Caco-2 (cell line): ENCODE data around the gene NCLN. TPM values are rescaled to one million over a fixed set of nuclear protein-coding genes. Genes with fewer than 3 reads are reported as not detected.

ENCODE experiments used
- BruUV-seq: library from RNA; stranded (reverse); fragments of 400-500 nt; replicated peaks from 2 replicates; lab custom pipeline; 2021; lab: Mats Ljungman, UMichigan
- CTCF ChIA-PET: fragments of 300-600 bp; sonication (Branson Sonifier 250); formaldehyde crosslinking; loops from one replicate; lab custom pipeline; 2022; ENCODE audit warnings: antibody characterized with exemption; lab: Charles Lee
- POLR2A ChIA-PET: fragments of 300-600 bp; sonication (Branson Sonifier 250); formaldehyde crosslinking; loops from one replicate; lab custom pipeline; 2022; ENCODE audit warnings: antibody characterized with exemption; lab: Charles Lee
- DNase-seq, 2 experiments: peaks; one replicate each; pipeline versions ENCODE4 v3.0.0 to v3.0.0-alpha.2; 2020 to 2022
- H3K27me3 ChIP-seq: replicated peaks from 2 replicates; pipeline ENCODE4 v1.6.0; 2011; ENCODE audit warnings: low read length; ENCODE audit not compliant: control insufficient read depth, insufficient read depth
- H3K36me3 ChIP-seq: 2 replicates; pipeline ENCODE4 v1.5.1; 2011; ENCODE audit warnings: low read length; ENCODE audit not compliant: control insufficient read depth, insufficient read depth
- H3K4me1 ChIP-seq: fragments of 250-450 bp; sonication (Bioruptor Pico); 2 replicates; pipeline ENCODE4 v1.5.1; 2020; ENCODE audit warnings: mild to moderate bottlenecking
- H3K4me3 ChIP-seq: 2 replicates; pipeline ENCODE4 v1.5.1; 2011; ENCODE audit warnings: low read depth, mild to moderate bottlenecking, control low read depth, low read length
- H3K9me3 ChIP-seq: fragments of 250-450 bp; sonication (Bioruptor Pico); 2 replicates; pipeline ENCODE4 v1.5.1; 2020; ENCODE audit warnings: mild to moderate bottlenecking, moderate library complexity
- H3K27ac Mint-ChIP-seq: one replicate; pipeline ENCODE4 v1.8.0; 2022; ENCODE audit warnings: mixed read lengths; ENCODE audit not compliant: unreplicated experiment
- H3K27me3 Mint-ChIP-seq: one replicate; pipeline ENCODE4 v1.8.0; 2022; ENCODE audit warnings: mixed read lengths; ENCODE audit not compliant: insufficient read depth, unreplicated experiment
- H3K36me3 Mint-ChIP-seq: one replicate; pipeline ENCODE4 v1.8.0; 2022; ENCODE audit warnings: mild to moderate bottlenecking, mixed read lengths; ENCODE audit not compliant: insufficient read depth, unreplicated experiment
- H3K4me1 Mint-ChIP-seq: one replicate; pipeline ENCODE4 v1.8.0; 2022; ENCODE audit warnings: low read depth, mixed read lengths; ENCODE audit not compliant: unreplicated experiment
- H3K4me3 Mint-ChIP-seq: one replicate; pipeline ENCODE4 v1.8.0; 2022; ENCODE audit warnings: mild to moderate bottlenecking, moderate library complexity, mixed read lengths; ENCODE audit not compliant: unreplicated experiment
- H3K9me3 Mint-ChIP-seq: one replicate; pipeline ENCODE4 v1.8.0; 2022; ENCODE audit warnings: mixed read lengths; ENCODE audit not compliant: unreplicated experiment
- intact Hi-C: fragments of 100-400 bp; cut with micrococcal nuclease; formaldehyde crosslinking; loops from one replicate; pipeline ENCODE4 v1.10.0; 2022; ENCODE audit not compliant: unreplicated experiment
- total RNA-seq: library from RNA; stranded (reverse); gene quantifications from 2 replicates; pipeline ENCODE4 v1.2.3, GENCODE V29; 2022
- TF ChIP-seq, protein P1 (sequence below), 2 experiments: fragments of 200-600 bp in 1 of 2; IDR thresholded peaks; 1 replicate in 1 of 2; 2 replicates in 1 of 2; pipeline versions ENCODE4 v1.5.1 to v1.8.0; 2011 to 2022; ENCODE audit warnings: antibody characterized with exemption in 1 of 2, control low read depth in 1 of 2, inconsistent platforms in 1 of 2, low read depth in 1 of 2, low read length in 1 of 2, mild to moderate bottlenecking in 1 of 2, moderate library complexity in 1 of 2; ENCODE audit not compliant: insufficient read depth in 1 of 2, severe bottlenecking in 1 of 2, unreplicated experiment in 1 of 2

NCLN gene
- total RNA-seq, 1 experiment from 2014 or later, result 87.3 TPM

DNA sequence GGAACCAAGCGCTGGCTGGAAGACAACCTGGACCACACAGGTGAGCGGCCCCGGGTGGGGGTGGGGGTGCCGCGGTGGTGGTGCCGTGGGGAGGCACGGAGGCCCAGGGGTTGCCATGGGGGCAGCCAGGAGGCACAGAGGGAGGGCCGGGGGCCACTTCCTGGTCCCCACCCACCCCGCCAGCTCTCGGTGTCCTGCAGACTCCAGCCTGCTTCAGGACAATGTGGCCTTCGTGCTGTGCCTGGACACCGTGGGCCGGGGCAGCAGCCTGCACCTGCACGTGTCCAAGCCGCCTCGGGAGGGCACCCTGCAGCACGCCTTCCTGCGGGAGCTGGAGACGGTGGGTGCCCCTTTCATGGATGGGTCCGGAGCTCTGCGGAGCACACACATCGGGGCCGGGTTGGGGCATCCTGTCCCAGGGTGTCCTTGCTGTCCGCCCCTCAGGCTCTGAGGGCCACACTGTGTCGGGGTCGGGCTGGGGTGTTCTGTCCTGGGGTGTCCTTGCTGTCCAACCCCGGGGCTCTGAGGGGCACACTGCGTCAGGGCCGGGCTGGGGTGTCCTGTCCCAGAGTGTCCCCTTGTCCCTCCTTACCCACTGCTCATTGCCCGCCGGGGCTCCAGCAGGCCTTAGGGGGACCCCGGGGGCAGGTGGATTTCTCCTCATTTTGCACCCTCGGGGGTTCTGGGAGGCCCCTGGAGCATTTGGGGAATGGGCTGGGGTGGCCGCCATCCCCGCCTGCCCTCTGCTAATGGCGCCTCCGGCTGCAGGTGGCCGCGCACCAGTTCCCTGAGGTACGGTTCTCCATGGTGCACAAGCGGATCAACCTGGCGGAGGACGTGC lies 18.3 kb downstream of the NCLN start:
- no TSS peak for BruUV-seq
- ChIA-PET POLR2A (no interaction called here), CTCF (no interaction called here)
- intact Hi-C loops, result no loop called here
- Mint-ChIP-seq H3K4me1 (no peaks in the 10 kb centered on the region), H3K27ac (no peak overlapping the region), H3K27me3 (no peaks in the 10 kb centered on the region), H3K36me3 (peaks cover 12% of the 10 kb centered on the region), H3K9me3 (no peaks in the 10 kb centered on the region), H3K4me3 (no peak overlapping the region)
- H3K4me3 ChIP-seq, result no peak overlapping the region
- H3K9me3 ChIP-seq, result no peaks in the 10 kb centered on the region
- no peak for DNase-seq
- H3K36me3 ChIP-seq, result no peaks in the 10 kb centered on the region
- H3K4me1 ChIP-seq, result no peaks in the 10 kb centered on the region
- TF ChIP-seq, protein P1, sequence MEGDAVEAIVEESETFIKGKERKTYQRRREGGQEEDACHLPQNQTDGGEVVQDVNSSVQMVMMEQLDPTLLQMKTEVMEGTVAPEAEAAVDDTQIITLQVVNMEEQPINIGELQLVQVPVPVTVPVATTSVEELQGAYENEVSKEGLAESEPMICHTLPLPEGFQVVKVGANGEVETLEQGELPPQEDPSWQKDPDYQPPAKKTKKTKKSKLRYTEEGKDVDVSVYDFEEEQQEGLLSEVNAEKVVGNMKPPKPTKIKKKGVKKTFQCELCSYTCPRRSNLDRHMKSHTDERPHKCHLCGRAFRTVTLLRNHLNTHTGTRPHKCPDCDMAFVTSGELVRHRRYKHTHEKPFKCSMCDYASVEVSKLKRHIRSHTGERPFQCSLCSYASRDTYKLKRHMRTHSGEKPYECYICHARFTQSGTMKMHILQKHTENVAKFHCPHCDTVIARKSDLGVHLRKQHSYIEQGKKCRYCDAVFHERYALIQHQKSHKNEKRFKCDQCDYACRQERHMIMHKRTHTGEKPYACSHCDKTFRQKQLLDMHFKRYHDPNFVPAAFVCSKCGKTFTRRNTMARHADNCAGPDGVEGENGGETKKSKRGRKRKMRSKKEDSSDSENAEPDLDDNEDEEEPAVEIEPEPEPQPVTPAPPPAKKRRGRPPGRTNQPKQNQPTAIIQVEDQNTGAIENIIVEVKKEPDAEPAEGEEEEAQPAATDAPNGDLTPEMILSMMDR (IDR thresholded peaks at IDR 0.05; ENCODE audit: insufficient read depth in 1 of 2, low read depth in 1 of 2, low read length in 1 of 2, severe bottlenecking in 1 of 2, unreplicated experiment in 1 of 2), result no peak
- H3K27me3 ChIP-seq, result no peaks in the 10 kb centered on the region

DNA sequence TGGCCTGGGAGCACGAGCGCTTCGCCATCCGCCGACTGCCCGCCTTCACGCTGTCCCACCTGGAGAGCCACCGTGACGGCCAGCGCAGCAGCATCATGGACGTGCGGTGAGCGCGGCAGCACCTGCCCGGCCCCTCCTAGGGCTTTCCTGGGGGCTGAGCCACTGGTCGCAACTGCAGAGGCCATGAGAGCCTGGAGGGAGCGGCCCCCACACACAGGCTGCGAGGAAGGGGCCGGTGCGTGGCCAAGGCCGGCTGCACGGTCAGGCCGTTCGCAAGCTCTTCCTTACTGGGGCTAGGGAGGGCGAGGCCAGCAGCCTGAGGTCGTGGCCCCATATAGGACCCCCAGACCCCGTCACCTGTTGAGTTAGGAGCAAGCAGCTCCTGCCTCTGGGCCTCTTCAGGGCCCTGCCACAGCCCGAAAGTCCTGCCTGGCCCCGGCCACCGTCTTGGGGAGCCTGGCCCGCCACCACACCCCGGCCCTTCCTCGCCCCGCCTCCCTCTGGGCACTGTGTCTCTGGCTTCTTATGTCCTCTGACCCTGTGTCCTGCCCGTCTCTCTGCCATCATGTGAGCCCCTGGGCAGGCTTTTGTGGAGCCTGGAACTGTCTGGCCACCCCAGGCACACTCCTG lies 19.0 kb downstream of the NCLN start:
- no peaks in the 10 kb centered on the region for H3K4me1 ChIP-seq
- TF ChIP-seq, protein P1 (IDR thresholded peaks at IDR 0.05; ENCODE audit: insufficient read depth in 1 of 2, low read depth in 1 of 2, low read length in 1 of 2, severe bottlenecking in 1 of 2, unreplicated experiment in 1 of 2), result no peak
- no TSS peak for BruUV-seq
- H3K4me3 ChIP-seq, result no peak overlapping the region
- Mint-ChIP-seq H3K4me1 (no peaks in the 10 kb centered on the region), H3K4me3 (no peak overlapping the region), H3K36me3 (peaks cover 17% of the 10 kb centered on the region), H3K27me3 (no peaks in the 10 kb centered on the region), H3K9me3 (no peaks in the 10 kb centered on the region), H3K27ac (no peak overlapping the region)
- H3K27me3 ChIP-seq, result no peaks in the 10 kb centered on the region
- ChIA-PET POLR2A (no interaction called here), CTCF (no interaction called here)
- no peaks in the 10 kb centered on the region for H3K9me3 ChIP-seq
- intact Hi-C loops, result no loop called here
- H3K36me3 ChIP-seq, result no peaks in the 10 kb centered on the region
- no peak for DNase-seq

- Mint-ChIP-seq H3K9me3 (no peaks in the 10 kb centered on the region), H3K4me3 (no peak overlapping the region), H3K4me1 (no peaks in the 10 kb centered on the region), H3K27ac (no peak overlapping the region), H3K27me3 (no peaks in the 10 kb centered on the region), H3K36me3 (peaks cover 25% of the 10 kb centered on the region)
- TF ChIP-seq, protein P1 (IDR thresholded peaks at IDR 0.05; ENCODE audit: insufficient read depth in 1 of 2, low read depth in 1 of 2, low read length in 1 of 2, severe bottlenecking in 1 of 2, unreplicated experiment in 1 of 2), result no peak
- Histone ChIP-seq H3K4me1 (no peaks in the 10 kb centered on the region), H3K4me3 (no peak overlapping the region), H3K9me3 (no peaks in the 10 kb centered on the region), H3K36me3 (no peaks in the 10 kb centered on the region), H3K27me3 (no peaks in the 10 kb centered on the region)
- no peak for DNase-seq
- POLR2A ChIA-PET, result no interaction called here
- no TSS peak for BruUV-seq
- intact Hi-C loops, result no loop called here
- CTCF ChIA-PET, result no interaction called here
Measured at GRCh38 chr19:3206216-3206953, 20.7 kb downstream of the NCLN start.
